G401.6 (cell line): ENCODE data around the gene CLEC17A.

ENCODE experiments used
- FAIRE-seq: peaks from 2 replicates; lab custom pipeline; 2012; peaks lifted over from hg19 to GRCh38; lab: Jason Lieb, UNC

Gene CLEC17A

GRCh38 chr19:14655726-14656125, 72.8 kb downstream of the CLEC17A start:
- FAIRE-seq, result no peak

DNA sequence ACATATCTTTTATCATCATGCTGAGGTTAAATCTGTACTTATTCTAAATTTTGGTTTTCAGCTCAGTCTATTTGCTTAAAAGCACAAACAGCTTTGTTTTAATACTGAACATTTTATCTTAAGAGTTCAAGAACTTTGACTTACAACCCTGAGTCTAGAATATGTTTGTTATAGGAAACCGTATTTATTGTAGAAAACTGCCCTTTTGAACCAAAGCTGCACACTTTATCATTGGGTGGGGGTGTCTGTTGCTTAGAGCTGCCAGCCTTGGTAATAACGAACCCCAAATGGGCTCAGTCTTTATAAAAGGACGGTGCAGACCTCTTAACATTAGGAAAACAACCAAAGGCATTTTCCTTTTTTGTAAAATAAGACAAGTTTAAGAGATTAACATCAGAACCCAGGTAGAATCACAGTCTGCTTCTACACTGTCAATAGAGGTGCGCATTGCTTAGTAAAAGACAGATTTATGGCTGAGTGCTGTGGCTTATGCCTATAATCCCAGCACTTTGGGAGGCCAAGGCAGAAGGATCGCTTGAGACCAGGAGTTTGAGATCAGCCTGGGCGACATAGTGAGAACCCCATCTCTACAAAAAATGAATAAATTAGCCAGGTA, 77.1 kb downstream of the CLEC17A start:
- FAIRE-seq, result no peak

GRCh38 chr19:14661372-14661924, 78.6 kb downstream of the CLEC17A start:
- FAIRE-seq, result no peak
